Measurements from ENCODE around the gene MKRN2OS.

The MKRN2OS gene

DNA sequence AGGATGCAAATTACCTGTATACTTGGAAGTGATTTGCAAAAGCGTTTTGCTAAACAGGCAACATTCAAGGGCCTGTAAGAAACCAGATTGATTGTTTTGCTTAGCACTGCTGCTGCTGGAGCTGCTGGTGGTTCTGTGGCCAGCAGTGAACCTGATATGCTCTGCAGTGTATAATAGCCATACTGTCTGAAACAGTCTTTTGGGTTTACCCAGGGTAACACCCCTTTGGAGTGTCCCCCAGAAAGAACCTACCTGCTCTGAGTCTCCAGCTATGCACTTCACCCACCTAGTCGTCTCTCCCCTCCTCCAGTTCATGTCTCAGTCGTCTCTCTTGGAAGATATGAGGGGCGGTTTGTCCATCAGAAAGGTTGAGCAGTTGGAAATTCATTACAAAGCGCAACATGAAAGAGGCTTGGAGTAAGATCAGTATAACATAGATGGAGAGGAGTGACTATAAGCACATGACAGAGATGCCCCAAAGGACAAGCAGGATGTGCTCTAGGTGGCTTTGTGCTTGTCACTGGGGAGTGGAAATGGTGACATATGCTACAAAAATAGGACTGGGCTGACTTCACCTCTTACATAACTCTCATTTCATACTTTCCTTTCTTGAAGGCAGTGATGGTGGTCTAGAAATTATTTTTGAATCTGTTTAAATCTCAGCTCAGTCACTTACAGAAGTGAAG, 15.3 kb upstream of the MKRN2OS start:
- Histone ChIP-seq H3K4me1 (ENCODE audit: low read length) (peaks cover 16% of the 10 kb centered on the region), H3K4me2 (ENCODE audit: low read length) (no peak overlapping the region), H2AFZ (ENCODE audit: low read depth, low read length) (no peak overlapping the region), H3K4me3 (ENCODE audit: low read length) (no peak overlapping the region), H3K9me3 (ENCODE audit: insufficient read depth, low read length) (no peaks in the 10 kb centered on the region), H3K36me3 (replicated peaks; ENCODE audit: low read depth, low read length) (peaks cover 11% of the 10 kb centered on the region), H4K20me1 (ENCODE audit: insufficient read depth, low read length) (peaks cover 60% of the 10 kb centered on the region), H3K27me3 (ENCODE audit: low read depth, low read length) (no peaks in the 10 kb centered on the region), H3K27ac (ENCODE audit: low read length) (no peak overlapping the region), H3K9ac (ENCODE audit: low read length) (no peak overlapping the region), H3K79me2 (ENCODE audit: low read length) (peaks cover 86% of the 10 kb centered on the region)
- TF ChIP-seq EZH2phosphoT487 (IDR thresholded peaks at IDR 0.05; ENCODE audit: low read depth) = no peak
- TF ChIP-seq, protein P1, sequence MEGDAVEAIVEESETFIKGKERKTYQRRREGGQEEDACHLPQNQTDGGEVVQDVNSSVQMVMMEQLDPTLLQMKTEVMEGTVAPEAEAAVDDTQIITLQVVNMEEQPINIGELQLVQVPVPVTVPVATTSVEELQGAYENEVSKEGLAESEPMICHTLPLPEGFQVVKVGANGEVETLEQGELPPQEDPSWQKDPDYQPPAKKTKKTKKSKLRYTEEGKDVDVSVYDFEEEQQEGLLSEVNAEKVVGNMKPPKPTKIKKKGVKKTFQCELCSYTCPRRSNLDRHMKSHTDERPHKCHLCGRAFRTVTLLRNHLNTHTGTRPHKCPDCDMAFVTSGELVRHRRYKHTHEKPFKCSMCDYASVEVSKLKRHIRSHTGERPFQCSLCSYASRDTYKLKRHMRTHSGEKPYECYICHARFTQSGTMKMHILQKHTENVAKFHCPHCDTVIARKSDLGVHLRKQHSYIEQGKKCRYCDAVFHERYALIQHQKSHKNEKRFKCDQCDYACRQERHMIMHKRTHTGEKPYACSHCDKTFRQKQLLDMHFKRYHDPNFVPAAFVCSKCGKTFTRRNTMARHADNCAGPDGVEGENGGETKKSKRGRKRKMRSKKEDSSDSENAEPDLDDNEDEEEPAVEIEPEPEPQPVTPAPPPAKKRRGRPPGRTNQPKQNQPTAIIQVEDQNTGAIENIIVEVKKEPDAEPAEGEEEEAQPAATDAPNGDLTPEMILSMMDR (IDR thresholded peaks at IDR 0.05; ENCODE audit: low read depth, low read length) = no peak

DNA sequence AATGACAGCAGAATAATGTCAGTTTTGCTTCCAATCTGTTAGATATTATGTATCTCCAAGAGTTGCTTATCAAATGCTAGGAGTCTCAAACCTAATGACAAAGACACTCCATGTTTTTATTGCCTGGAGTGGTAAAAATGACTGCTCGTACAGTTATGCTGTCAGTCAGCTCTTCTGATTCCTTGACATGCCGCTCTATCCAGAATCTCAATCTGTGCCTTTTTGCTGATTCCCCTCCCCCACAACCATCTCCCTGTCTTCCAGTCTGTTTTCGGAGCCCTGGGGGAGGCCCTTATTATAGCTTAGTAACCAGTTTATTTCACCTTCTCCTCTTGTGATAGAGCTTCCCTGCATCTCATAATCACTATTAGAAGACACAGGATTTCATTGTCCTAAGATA, 14.2 kb upstream of the MKRN2OS start:
- peaks cover 74% of the 10 kb centered on the region for H3K79me2 ChIP-seq (ENCODE audit: low read length)
- peaks cover 2% of the 10 kb centered on the region for H3K36me3 ChIP-seq (replicated peaks; ENCODE audit: low read depth, low read length)
- H4K20me1 ChIP-seq (ENCODE audit: insufficient read depth, low read length) = peaks cover 54% of the 10 kb centered on the region
- H3K9me3 ChIP-seq (ENCODE audit: insufficient read depth, low read length) = no peaks in the 10 kb centered on the region
- H3K4me2 ChIP-seq (ENCODE audit: low read length) = no peak overlapping the region
- no peak overlapping the region for H3K27ac ChIP-seq (ENCODE audit: low read length)
- H3K4me3 ChIP-seq (ENCODE audit: low read length) = no peak overlapping the region
- H3K9ac ChIP-seq (ENCODE audit: low read length) = no peak overlapping the region
- H3K27me3 ChIP-seq (ENCODE audit: low read depth, low read length) = no peaks in the 10 kb centered on the region
- peaks cover 17% of the 10 kb centered on the region for H3K4me1 ChIP-seq (ENCODE audit: low read length)
- TF ChIP-seq EZH2phosphoT487 (IDR thresholded peaks at IDR 0.05; ENCODE audit: low read depth) = no peak
- TF ChIP-seq, protein P1 (IDR thresholded peaks at IDR 0.05; ENCODE audit: low read depth, low read length) = no peak
- no peak overlapping the region for H2AFZ ChIP-seq (ENCODE audit: low read depth, low read length)

DNA sequence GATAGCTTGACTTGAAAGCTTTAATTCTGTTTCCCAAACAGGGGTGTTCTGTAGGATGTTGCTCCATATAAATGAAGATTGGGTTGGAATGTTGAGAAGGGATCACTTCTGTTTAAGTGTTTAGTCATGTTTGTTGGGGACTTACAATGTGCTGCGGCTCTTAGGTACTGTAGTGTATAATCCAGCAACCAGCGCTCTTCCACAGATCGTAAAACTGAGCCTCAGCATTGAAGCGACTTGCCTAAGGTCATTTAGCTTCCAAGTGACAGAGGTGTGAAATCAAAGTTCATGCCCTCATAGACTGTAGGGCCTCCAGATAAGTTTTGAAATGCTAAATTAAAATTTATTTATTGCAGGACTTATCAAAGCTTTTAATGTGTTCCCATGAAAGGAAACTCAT, 13.4 kb upstream of the MKRN2OS start:
- Histone ChIP-seq H3K4me3 (ENCODE audit: low read length) (peak overlapping the region; percentile 82), H4K20me1 (ENCODE audit: insufficient read depth, low read length) (peaks cover 51% of the 10 kb centered on the region)

DNA sequence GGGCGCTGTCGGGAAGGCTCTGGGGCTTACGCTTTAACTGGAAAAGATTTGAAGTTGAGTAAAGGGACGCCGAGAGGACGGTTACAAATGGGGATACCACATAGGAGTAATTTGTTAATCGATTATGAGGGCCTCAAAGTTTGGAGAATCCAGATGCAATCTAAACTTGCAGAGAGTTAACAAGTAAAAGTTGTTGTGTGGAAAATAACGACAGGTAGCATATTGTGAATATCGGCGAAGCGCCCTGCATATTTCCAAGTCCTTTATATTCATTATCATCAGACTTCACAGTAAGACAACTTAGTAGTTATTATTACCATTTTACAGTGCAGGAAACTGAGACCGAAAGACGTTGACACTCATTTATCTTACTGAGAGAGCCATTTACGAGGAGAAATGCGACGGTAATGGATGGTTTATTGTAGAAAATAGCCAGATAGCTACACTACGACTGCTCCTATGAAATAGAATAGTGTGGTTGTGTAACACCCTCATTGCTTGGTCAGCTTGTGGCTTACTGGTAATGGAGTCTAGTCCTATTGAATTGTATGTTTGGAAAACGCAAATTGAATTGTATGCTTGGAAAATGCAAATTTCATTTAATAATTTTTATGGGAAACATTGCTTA, 12.3 kb upstream of the MKRN2OS start:
- Histone ChIP-seq H4K20me1 (ENCODE audit: insufficient read depth, low read length) (peaks cover 46% of the 10 kb centered on the region), H3K79me2 (ENCODE audit: low read length) (peaks cover 57% of the 10 kb centered on the region)

More for the DNA sequence above, 13.4 kb upstream of the MKRN2OS start:
- Histone ChIP-seq H3K79me2 (ENCODE audit: low read length) (peaks cover 66% of the 10 kb centered on the region), H3K27me3 (ENCODE audit: low read depth, low read length) (no peaks in the 10 kb centered on the region), H2AFZ (ENCODE audit: low read depth, low read length) (no peak overlapping the region), H3K9me3 (ENCODE audit: insufficient read depth, low read length) (no peaks in the 10 kb centered on the region), H3K27ac (ENCODE audit: low read length) (no peak overlapping the region), H3K4me1 (ENCODE audit: low read length) (peaks cover 17% of the 10 kb centered on the region), H3K9ac (ENCODE audit: low read length) (no peak overlapping the region), H3K36me3 (replicated peaks; ENCODE audit: low read depth, low read length) (no peaks in the 10 kb centered on the region), H3K4me2 (ENCODE audit: low read length) (peak overlapping the region; percentile 95)
- TF ChIP-seq EZH2phosphoT487 (IDR thresholded peaks at IDR 0.05; ENCODE audit: low read depth) = no peak
- TF ChIP-seq, protein P1 (IDR thresholded peaks at IDR 0.05; ENCODE audit: low read depth, low read length) = no peak

More for the DNA sequence above, 12.3 kb upstream of the MKRN2OS start:
- Histone ChIP-seq H3K9ac (ENCODE audit: low read length) (peak overlapping the region; percentile 86), H3K27me3 (ENCODE audit: low read depth, low read length) (no peaks in the 10 kb centered on the region), H3K4me2 (ENCODE audit: low read length) (peak overlapping the region; percentile 95), H2AFZ (ENCODE audit: low read depth, low read length) (peak overlapping the region; percentile 66), H3K36me3 (replicated peaks; ENCODE audit: low read depth, low read length) (no peaks in the 10 kb centered on the region), H3K27ac (ENCODE audit: low read length) (peak overlapping the region; percentile 60), H3K9me3 (ENCODE audit: insufficient read depth, low read length) (no peaks in the 10 kb centered on the region), H3K4me3 (ENCODE audit: low read length) (peak overlapping the region; percentile 82), H3K4me1 (ENCODE audit: low read length) (peaks cover 19% of the 10 kb centered on the region)
- TF ChIP-seq, protein P1 (IDR thresholded peaks at IDR 0.05; ENCODE audit: low read depth, low read length) = no peak
- no peak for TF ChIP-seq EZH2phosphoT487 (IDR thresholded peaks at IDR 0.05; ENCODE audit: low read depth)

All from OCI-LY3 (cell line).